Esophagus (tissue), 2 donors: Measurements from ENCODE around the gene KLF17. TPM values are rescaled to one million over a fixed set of nuclear protein-coding genes. Genes with fewer than 3 reads are reported as not detected.
"Not testable (repeated sequence)": the region's sequence is repeated elsewhere in the genome, so short reads cannot be mapped to it uniquely, and the experiment has no call there.

Experiments
- H3K27ac ChIP-seq, 2 donors: one replicate each; pipeline ENCODE4 v1.5.1; 2013; ENCODE audit warnings: low read depth in 2 of 2, mild to moderate bottlenecking in 2 of 2, inconsistent platforms in 1 of 2, low read length in 1 of 2, moderate library complexity in 1 of 2
- H3K27me3 ChIP-seq, 2 donors: one replicate each; pipeline ENCODE4 v1.6.1; 2013; ENCODE audit warnings: low read length in 2 of 2, control low read depth in 1 of 2, mild to moderate bottlenecking in 1 of 2; ENCODE audit not compliant: insufficient read depth in 2 of 2, control insufficient read depth in 1 of 2
- H3K36me3 ChIP-seq, 2 donors: one replicate each; pipeline ENCODE4 v1.6.1; 2013; ENCODE audit warnings: low read length in 1 of 2; ENCODE audit not compliant: control insufficient read depth in 2 of 2, insufficient read depth in 2 of 2
- H3K4me1 ChIP-seq, 2 donors: one replicate each; pipeline ENCODE4 v1.6.1; 2013; ENCODE audit warnings: low read length in 1 of 2; ENCODE audit not compliant: control insufficient read depth in 2 of 2, insufficient read depth in 2 of 2
- H3K4me3 ChIP-seq, 2 donors: one replicate each; pipeline ENCODE4 v1.5.1; 2013; ENCODE audit warnings: low read length in 2 of 2, mild to moderate bottlenecking in 2 of 2, low read depth in 1 of 2, moderate library complexity in 1 of 2
- H3K9me3 ChIP-seq, 2 donors: one replicate each; pipeline ENCODE4 v1.6.1; 2013; ENCODE audit warnings: mild to moderate bottlenecking in 2 of 2, low read depth in 1 of 2, low read length in 1 of 2, moderate library complexity in 1 of 2; ENCODE audit not compliant: control insufficient read depth in 2 of 2, insufficient read depth in 1 of 2
- WGBS, 2 donors: extraction: QIAGEN DNeasy Blood & Tissue Kit; methylation state at CpG; one replicate each; pipeline ENCODE4 v1.1.7; 2013; 5-methylcytosine and 5-hydroxymethylcytosine counted together
- polyA plus RNA-seq, 2 donors: library from polyadenylated mRNA; stranded (reverse); fragments of 200-250 nt; gene quantifications; one replicate each; pipeline ENCODE4 v1.2.3, GENCODE V29; 2013
- donor health status: healthy with polysubstance abuse.
- donor health status: Bipolar disorder and iron deficiency.

The KLF17 gene
- polyA plus RNA-seq, 2 donors: 0.02 to 0.14 TPM

GRCh38 chr1:44105810-44106209 is 12.8 kb upstream of the KLF17 start:
- no peak overlapping the region for H3K4me3 ChIP-seq
- H3K27me3 ChIP-seq: no peaks in the 10 kb centered on the region
- H3K36me3 ChIP-seq: no peaks in the 10 kb centered on the region
- WGBS, 2 donors: 76 to 82% methylated on average over 2 to 3 of the region's 3 CpGs
- no peak overlapping the region for H3K27ac ChIP-seq
- H3K9me3 ChIP-seq: no peaks in the 10 kb centered on the region
- no peaks in the 10 kb centered on the region for H3K4me1 ChIP-seq

- H3K9me3 ChIP-seq: no peaks in the 10 kb centered on the region
- H3K36me3 ChIP-seq: no peaks in the 10 kb centered on the region
- no peak overlapping the region for H3K27ac ChIP-seq
- H3K4me1 ChIP-seq: no peaks in the 10 kb centered on the region
- H3K4me3 ChIP-seq: no peak overlapping the region
- 59 to 73% methylated on average over 1 of the region's 1 CpG for WGBS, 2 donors
- no peaks in the 10 kb centered on the region for H3K27me3 ChIP-seq
Measured at GRCh38 chr1:44108241-44108640, 10.4 kb upstream of the KLF17 start.

- no peaks in the 10 kb centered on the region for H3K27me3 ChIP-seq
- no peaks in the 10 kb centered on the region for H3K9me3 ChIP-seq
- no peaks in the 10 kb centered on the region for H3K36me3 ChIP-seq
- H3K4me3 ChIP-seq: no peak overlapping the region
- 86 to 94% methylated on average over 1 of the region's 1 CpG for WGBS, 2 donors
- H3K4me1 ChIP-seq: no peaks in the 10 kb centered on the region
- no peak overlapping the region for H3K27ac ChIP-seq
Measured at GRCh38 chr1:44108971-44109370, 9.7 kb upstream of the KLF17 start.

- 91 to 93% methylated on average over 5 of the region's 5 CpGs for WGBS, 2 donors
Measured at GRCh38 chr1:44110916-44111315, 7.7 kb upstream of the KLF17 start.

GRCh38 chr1:44111861-44112260 is 6.8 kb upstream of the KLF17 start:
- no peaks in the 10 kb centered on the region for H3K27me3 ChIP-seq
- 83 to 84% methylated on average over 4 of the region's 4 CpGs for WGBS, 2 donors
- H3K27ac ChIP-seq: no peak overlapping the region
- H3K9me3 ChIP-seq: no peaks in the 10 kb centered on the region
- H3K4me1 ChIP-seq: no peaks in the 10 kb centered on the region
- no peak overlapping the region for H3K4me3 ChIP-seq
- no peaks in the 10 kb centered on the region for H3K36me3 ChIP-seq

More at GRCh38 chr1:44110916-44111315, 7.7 kb upstream of the KLF17 start:
- no peaks in the 10 kb centered on the region for H3K36me3 ChIP-seq
- H3K4me3 ChIP-seq: no peak overlapping the region
- H3K4me1 ChIP-seq: no peaks in the 10 kb centered on the region
- no peak overlapping the region for H3K27ac ChIP-seq
- H3K9me3 ChIP-seq: no peaks in the 10 kb centered on the region
- no peaks in the 10 kb centered on the region for H3K27me3 ChIP-seq

GRCh38 chr1:44112486-44112885 is 6.1 kb upstream of the KLF17 start:
- WGBS, 2 donors: 68 to 70% methylated on average over 3 of the region's 3 CpGs
- H3K27ac ChIP-seq: no peak overlapping the region
- H3K9me3 ChIP-seq: no peaks in the 10 kb centered on the region
- H3K27me3 ChIP-seq: no peaks in the 10 kb centered on the region
- H3K4me3 ChIP-seq: no peak overlapping the region
- H3K36me3 ChIP-seq: no peaks in the 10 kb centered on the region
- H3K4me1 ChIP-seq: no peaks in the 10 kb centered on the region

- no peaks in the 10 kb centered on the region for H3K4me1 ChIP-seq
- H3K36me3 ChIP-seq: no peaks in the 10 kb centered on the region
- H3K9me3 ChIP-seq: no peaks in the 10 kb centered on the region
- WGBS, 2 donors: 70 to 77% methylated on average over 2 of the region's 2 CpGs
- no peak overlapping the region for H3K4me3 ChIP-seq
- no peak overlapping the region for H3K27ac ChIP-seq
- H3K27me3 ChIP-seq: no peaks in the 10 kb centered on the region
Measured at GRCh38 chr1:44113095-44113609, 5.5 kb upstream of the KLF17 start.

GRCh38 chr1:44114098-44114497 is 4.5 kb upstream of the KLF17 start:
- no peaks in the 10 kb centered on the region for H3K36me3 ChIP-seq
- WGBS, 2 donors: 74 to 78% methylated on average over 7 of the region's 7 CpGs
- H3K4me1 ChIP-seq: no peaks in the 10 kb centered on the region
- no peak overlapping the region for H3K27ac ChIP-seq
- no peaks in the 10 kb centered on the region for H3K27me3 ChIP-seq
- no peak overlapping the region for H3K4me3 ChIP-seq
- no peaks in the 10 kb centered on the region for H3K9me3 ChIP-seq

- not testable (repeated sequence) for H3K36me3 ChIP-seq, H3K4me3 ChIP-seq, H3K4me1 ChIP-seq, H3K27ac ChIP-seq, H3K27me3 ChIP-seq, H3K9me3 ChIP-seq
- WGBS, 2 donors: 95 to 97% methylated on average over 10 of the region's 10 CpGs
Measured at GRCh38 chr1:44117272-44117671, 1.3 kb upstream of the KLF17 start.

- Histone ChIP-seq H3K36me3 (no peaks in the 10 kb centered on the region), H3K27ac (no peak overlapping the region), H3K9me3 (no peaks in the 10 kb centered on the region), H3K27me3 (no peaks in the 10 kb centered on the region), H3K4me3 (no peak overlapping the region), H3K4me1 (no peaks in the 10 kb centered on the region)
- 84 to 85% methylated on average over 6 of the region's 6 CpGs for WGBS, 2 donors
Measured at GRCh38 chr1:44119525-44119924, 904 bp downstream of the KLF17 start.
